ENCODE measurements around the gene IDH1.
"Not testable (repeated sequence)": the region's sequence is repeated elsewhere in the genome, so short reads cannot be mapped to it uniquely, and the experiment has no call there.

Gene IDH1

GRCh38 chr2:208256192-208256782, 1.4 kb upstream of the IDH1 start:
- DNase-seq: no peak

GRCh38 chr2:208255557-208256106, 761 bp upstream of the IDH1 start:
- no peak for DNase-seq

- DNase-seq: peak; percentile 64
Measured at GRCh38 chr2:208254118-208254870, 577 bp downstream of the IDH1 start.

- DNase-seq: no peak
Measured at GRCh38 chr2:208253600-208254117, 1.2 kb downstream of the IDH1 start.

GRCh38 chr2:208252716-208253492, 2.0 kb downstream of the IDH1 start:
- DNase-seq: no peak

GRCh38 chr2:208251098-208251497, 3.8 kb downstream of the IDH1 start:
- no peak for DNase-seq

GRCh38 chr2:208250388-208250787, 4.5 kb downstream of the IDH1 start:
- no peak for DNase-seq

- no peak for DNase-seq
Measured at GRCh38 chr2:208249296-208249695, 5.6 kb downstream of the IDH1 start.

GRCh38 chr2:208248601-208249000, 6.3 kb downstream of the IDH1 start:
- no peak for DNase-seq

- DNase-seq: no peak
Measured at GRCh38 chr2:208245746-208246145, 9.1 kb downstream of the IDH1 start.

GRCh38 chr2:208244422-208244821, 10.4 kb downstream of the IDH1 start:
- DNase-seq: no peak

- DNase-seq: no peak
Measured at GRCh38 chr2:208240619-208241209, 14.2 kb downstream of the IDH1 start.

GRCh38 chr2:208239770-208240493, 14.9 kb downstream of the IDH1 start:
- DNase-seq: no peak

- DNase-seq: no peak
Measured at GRCh38 chr2:208235860-208236259, 19.0 kb downstream of the IDH1 start.

GRCh38 chr2:208234786-208235185, 20.1 kb downstream of the IDH1 start:
- no peak for DNase-seq

- DNase-seq: no peak
Measured at GRCh38 chr2:208228476-208228875, 26.4 kb downstream of the IDH1 start.

GRCh38 chr2:208227581-208228232, 27.2 kb downstream of the IDH1 start:
- DNase-seq: no peak

GRCh38 chr2:208224802-208225201, 30.1 kb downstream of the IDH1 start:
- no peak for DNase-seq

- no peak for DNase-seq
Measured at GRCh38 chr2:208222351-208222750, 32.5 kb downstream of the IDH1 start.

GRCh38 chr2:208221873-208222272, 33.0 kb downstream of the IDH1 start:
- not testable (repeated sequence) for DNase-seq

- DNase-seq: no peak
Measured at GRCh38 chr2:208210688-208211451, 44.0 kb downstream of the IDH1 start.

Data from NCI-H748 treated with DMSO at 0.1 percent for 48 hours (cell line).